Activated CD4-positive, alpha-beta T cell treated with anti-CD3 and anti-CD28 coated beads, Interleukin-2, amount 10 ng/mL, durations not matched to agents 7 days and 5 days (primary cell): Measurements from ENCODE around the gene NDFIP2. TPM values are rescaled to one million over a fixed set of nuclear protein-coding genes. Genes with fewer than 3 reads are reported as not detected.

Experiments used
- CTCF ChIA-PET: fragments of 350-600 bp; sonication (Branson Sonifier 250); formaldehyde crosslinking; loops from one replicate; lab custom pipeline; 2021; ENCODE audit warnings: antibody characterized with exemption; lab: Charles Lee
- POLR2A ChIA-PET: fragments of 350-600 bp; sonication (Branson Sonifier 250); formaldehyde crosslinking; loops from one replicate; lab custom pipeline; 2021; ENCODE audit warnings: antibody characterized with exemption; lab: Charles Lee
- DNase-seq: peaks from one replicate; pipeline ENCODE4 v3.0.0-alpha.2; 2020
- H3K27ac Mint-ChIP-seq: one replicate; pipeline ENCODE4 v1.8.0; 2021; ENCODE audit warnings: mild to moderate bottlenecking, moderate library complexity, mixed read lengths
- H3K27me3 Mint-ChIP-seq: one replicate; pipeline ENCODE4 v1.8.0; 2021; ENCODE audit warnings: mixed read lengths
- H3K36me3 Mint-ChIP-seq: one replicate; pipeline ENCODE4 v1.8.0; 2021; ENCODE audit warnings: low read depth, mixed read lengths
- H3K4me1 Mint-ChIP-seq: one replicate; pipeline ENCODE4 v1.8.0; 2021; ENCODE audit warnings: mixed read lengths
- H3K4me3 Mint-ChIP-seq: one replicate; pipeline ENCODE4 v1.8.0; 2021; ENCODE audit warnings: mild to moderate bottlenecking, moderate library complexity, mixed read lengths
- H3K9me3 Mint-ChIP-seq: one replicate; pipeline ENCODE4 v1.8.0; 2021; ENCODE audit warnings: mixed read lengths
- total RNA-seq, 2 experiments: library from RNA; stranded (reverse); gene quantifications; one replicate each; pipeline ENCODE4 v1.2.3, GENCODE V29; 2021

NDFIP2 gene
- total RNA-seq, 2 experiments from 2014 or later, result 17.8 to 21.2 TPM

DNA sequence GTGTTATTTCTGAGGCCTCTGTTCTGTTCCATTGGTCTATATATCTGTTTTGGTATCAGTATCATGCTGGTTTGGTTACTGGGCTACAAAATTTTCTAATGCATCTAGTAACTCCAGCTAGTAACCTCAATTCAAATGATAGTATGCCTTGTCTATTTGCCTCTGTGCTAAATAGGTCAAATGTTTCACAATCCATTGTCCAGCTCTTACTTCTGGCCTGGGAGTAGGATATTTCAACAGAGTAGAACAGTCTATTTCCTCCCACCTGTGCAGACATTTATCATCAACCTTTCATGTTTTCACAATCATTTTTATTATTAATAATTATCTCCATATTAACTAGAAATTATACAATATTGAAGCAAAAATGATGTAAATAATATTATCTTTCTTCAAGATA is 18.1 kb upstream of the NDFIP2 start:
- ChIA-PET POLR2A (no interaction called here), CTCF (interaction anchor here (1.0 kb wide), 1 partner anchor 11 kb away, joined by 3 read pairs; no protein-coding TSS in a partner anchor)
- DNase-seq, result no peak
- no peak overlapping the region for H3K27ac Mint-ChIP-seq
- H3K9me3 Mint-ChIP-seq, result no peaks in the 10 kb centered on the region
- no peaks in the 10 kb centered on the region for H3K27me3 Mint-ChIP-seq
- no peak overlapping the region for H3K4me3 Mint-ChIP-seq
- H3K36me3 Mint-ChIP-seq, result no peaks in the 10 kb centered on the region
- peaks cover 9% of the 10 kb centered on the region for H3K4me1 Mint-ChIP-seq

DNA sequence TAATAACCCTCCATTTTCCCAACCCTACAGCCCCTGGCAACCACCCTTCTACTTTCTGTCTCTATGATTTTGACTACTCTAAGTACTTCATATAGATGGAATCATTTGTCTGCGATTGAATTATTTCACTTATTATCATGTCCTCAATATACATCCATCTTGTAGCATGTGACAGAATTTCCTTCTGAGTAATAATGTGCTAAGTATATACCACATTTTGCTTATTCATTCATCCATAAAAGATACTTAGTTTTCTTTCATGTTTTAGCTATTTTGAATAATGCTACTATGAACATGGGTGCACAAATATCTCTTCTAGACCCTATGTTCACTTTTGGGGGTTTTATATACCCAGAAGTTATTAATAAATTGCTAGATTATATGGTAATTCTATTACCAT is 17.4 kb upstream of the NDFIP2 start:
- Mint-ChIP-seq H3K9me3 (no peaks in the 10 kb centered on the region), H3K4me3 (no peak overlapping the region), H3K36me3 (no peaks in the 10 kb centered on the region), H3K27me3 (no peaks in the 10 kb centered on the region), H3K4me1 (peaks cover 4% of the 10 kb centered on the region), H3K27ac (no peak overlapping the region)
- no peak for DNase-seq
- POLR2A ChIA-PET, result no interaction called here
- CTCF ChIA-PET, result interaction anchor here (0.6 to 1.0 kb wide), 5 partner anchors 12 to 403 kb away, joined by 3 to 5 read pairs (median 4); partner anchors contain the start of gene NDFIP2

DNA sequence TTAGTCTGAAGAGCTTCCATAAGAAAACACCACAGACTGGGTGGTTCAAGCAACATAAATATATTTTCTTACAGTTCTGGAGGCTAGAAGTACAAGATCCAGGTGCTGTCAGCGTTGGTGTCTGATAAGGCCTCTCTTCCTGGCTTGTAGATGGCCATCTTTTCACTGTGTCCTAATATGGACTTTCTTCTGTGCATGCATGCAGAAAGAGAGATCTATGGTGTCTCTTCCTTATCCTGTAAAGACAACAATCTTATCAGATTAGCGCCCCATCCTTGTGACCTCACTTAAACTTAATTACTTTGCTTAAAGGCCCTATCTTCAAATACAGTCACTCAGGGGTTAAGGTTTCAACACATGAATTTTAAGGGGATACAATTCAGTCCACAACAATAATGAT is 14.1 kb upstream of the NDFIP2 start:
- Mint-ChIP-seq H3K9me3 (no peaks in the 10 kb centered on the region), H3K27me3 (no peaks in the 10 kb centered on the region), H3K4me3 (no peak overlapping the region), H3K36me3 (no peaks in the 10 kb centered on the region), H3K4me1 (peaks cover 2% of the 10 kb centered on the region), H3K27ac (no peak overlapping the region)
- ChIA-PET POLR2A (no interaction called here), CTCF (no interaction called here)
- no peak for DNase-seq

DNA sequence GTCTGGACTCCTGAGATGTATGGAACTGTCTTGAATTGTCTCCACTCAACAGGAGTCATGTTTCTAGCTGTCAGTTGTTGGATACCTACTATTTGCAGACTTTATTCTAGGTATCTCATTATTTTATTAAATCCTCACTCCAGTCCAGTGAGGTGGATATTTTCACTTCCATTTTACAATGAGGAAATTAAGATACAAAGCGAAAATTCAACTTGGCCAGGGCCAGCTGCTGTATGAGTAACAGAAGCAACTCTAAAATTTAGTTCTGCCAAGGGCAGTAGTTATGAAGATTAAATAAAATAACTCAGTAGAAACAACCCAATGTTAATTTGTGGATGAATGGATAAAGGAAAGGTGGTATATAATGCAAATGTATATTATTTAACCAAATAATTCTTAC is 12.6 kb upstream of the NDFIP2 start:
- CTCF ChIA-PET, result interaction anchor here (0.5 kb wide), 2 partner anchors 30 to 505 kb away, joined by 3 to 4 read pairs; no protein-coding TSS in a partner anchor
- H3K9me3 Mint-ChIP-seq, result no peaks in the 10 kb centered on the region
- H3K27me3 Mint-ChIP-seq, result no peaks in the 10 kb centered on the region
- H3K4me1 Mint-ChIP-seq, result peaks cover 2% of the 10 kb centered on the region
- POLR2A ChIA-PET, result no interaction called here
- H3K27ac Mint-ChIP-seq, result no peak overlapping the region
- no peaks in the 10 kb centered on the region for H3K36me3 Mint-ChIP-seq
- H3K4me3 Mint-ChIP-seq, result no peak overlapping the region
- no peak for DNase-seq

DNA sequence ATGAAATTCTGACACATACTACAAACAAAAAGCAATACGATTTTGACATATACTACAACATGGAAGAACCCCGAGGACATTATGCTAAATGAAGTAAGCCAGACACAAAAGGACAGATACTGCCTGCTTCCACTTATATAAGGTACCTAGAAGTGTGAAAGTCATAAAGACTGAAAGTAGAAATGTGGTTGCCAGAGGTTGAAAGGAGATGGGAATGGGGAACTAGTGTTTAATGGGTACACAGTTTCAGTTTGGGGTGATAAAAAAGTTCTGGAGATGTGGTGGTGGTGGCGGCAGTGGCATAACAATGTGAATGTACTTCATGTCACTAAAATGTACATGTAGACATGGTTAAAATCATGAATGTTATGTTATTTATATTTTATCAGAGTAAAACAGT is 12.1 kb upstream of the NDFIP2 start:
- Mint-ChIP-seq H3K4me3 (no peak overlapping the region), H3K36me3 (no peaks in the 10 kb centered on the region), H3K9me3 (no peaks in the 10 kb centered on the region), H3K27ac (no peak overlapping the region), H3K27me3 (no peaks in the 10 kb centered on the region), H3K4me1 (no peaks in the 10 kb centered on the region)
- CTCF ChIA-PET, result interaction anchor here (0.5 to 1.0 kb wide), 4 partner anchors 9 to 504 kb away, joined by 3 to 4 read pairs (median 4); no protein-coding TSS in a partner anchor
- DNase-seq, result no peak
- POLR2A ChIA-PET, result no interaction called here

DNA sequence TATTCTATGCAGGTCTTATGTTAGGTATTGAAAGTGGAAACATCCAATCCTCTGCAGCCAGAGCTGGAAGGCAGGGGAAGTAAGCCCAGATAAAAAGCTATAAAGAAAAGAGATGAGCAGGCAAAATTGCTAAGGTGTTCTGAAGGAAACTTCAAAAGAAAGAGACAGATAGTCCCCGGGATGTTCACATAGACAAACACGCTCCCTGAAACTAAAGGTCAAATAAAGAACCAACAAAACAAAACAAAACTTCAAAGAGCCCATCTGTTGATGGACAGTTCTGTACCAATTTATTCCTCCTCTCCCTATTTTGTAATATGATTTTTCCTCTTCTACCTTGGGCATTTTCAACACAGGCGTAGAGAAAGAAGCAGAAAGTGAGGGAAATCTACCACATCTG is 11.3 kb upstream of the NDFIP2 start:
- DNase-seq, result no peak
- CTCF ChIA-PET, result interaction anchor here (0.7 to 1.0 kb wide), 2 partner anchors 10 to 24 kb away, joined by 3 to 4 read pairs; no protein-coding TSS in a partner anchor
- POLR2A ChIA-PET, result no interaction called here
- no peaks in the 10 kb centered on the region for H3K27me3 Mint-ChIP-seq
- no peak overlapping the region for H3K4me3 Mint-ChIP-seq
- H3K9me3 Mint-ChIP-seq, result peaks cover 3% of the 10 kb centered on the region
- peaks cover 4% of the 10 kb centered on the region for H3K36me3 Mint-ChIP-seq
- H3K4me1 Mint-ChIP-seq, result no peaks in the 10 kb centered on the region
- no peak overlapping the region for H3K27ac Mint-ChIP-seq

DNA sequence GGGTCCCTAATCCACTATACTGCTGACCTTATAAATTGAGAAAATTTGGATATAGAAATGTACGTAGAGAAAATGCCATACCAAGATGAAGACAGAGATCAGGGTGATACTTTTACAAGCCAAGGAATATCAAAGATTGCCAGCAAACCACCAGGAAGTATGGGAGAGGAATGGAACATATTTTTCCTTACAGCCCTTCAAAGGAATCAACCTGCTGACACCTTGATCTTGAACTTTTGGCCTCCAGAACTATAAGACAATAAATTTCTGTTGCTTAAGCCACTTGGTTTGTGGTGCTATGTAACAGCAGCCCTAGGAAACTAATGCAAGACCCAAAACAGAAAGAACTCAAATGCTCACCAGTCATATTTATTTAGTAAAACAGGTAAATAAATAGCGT is 10.3 kb upstream of the NDFIP2 start:
- no peak for DNase-seq
- Mint-ChIP-seq H3K27me3 (no peaks in the 10 kb centered on the region), H3K4me3 (no peak overlapping the region), H3K27ac (no peak overlapping the region), H3K9me3 (peaks cover 3% of the 10 kb centered on the region), H3K36me3 (peaks cover 4% of the 10 kb centered on the region), H3K4me1 (no peaks in the 10 kb centered on the region)
- CTCF ChIA-PET, result interaction anchor here (1.3 kb wide), 1 partner anchor 12 kb away, joined by 4 read pairs; no protein-coding TSS in a partner anchor
- POLR2A ChIA-PET, result no interaction called here

DNA sequence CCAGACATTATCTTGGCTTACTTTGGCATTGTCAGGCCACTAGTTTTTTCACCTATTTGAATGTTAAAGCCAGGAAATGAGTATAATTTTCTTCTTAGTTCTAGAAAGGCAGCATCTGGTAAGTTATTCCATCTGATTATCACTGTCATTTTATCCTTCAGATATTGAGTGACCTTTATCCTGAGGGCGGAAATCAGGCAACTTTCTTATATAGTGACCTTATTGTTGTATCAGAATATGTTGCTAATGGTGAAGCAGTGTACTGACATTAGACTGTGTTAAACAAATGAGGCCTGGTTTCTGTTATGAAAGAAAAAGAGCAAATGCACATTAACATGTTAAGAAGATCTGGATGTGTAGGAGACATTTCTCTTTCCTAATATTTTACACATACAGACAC is 5.4 kb upstream of the NDFIP2 start:
- Mint-ChIP-seq H3K9me3 (peaks cover 3% of the 10 kb centered on the region), H3K4me1 (peaks cover 9% of the 10 kb centered on the region), H3K27me3 (peaks cover 26% of the 10 kb centered on the region), H3K27ac (no peak overlapping the region), H3K4me3 (no peak overlapping the region), H3K36me3 (peaks cover 4% of the 10 kb centered on the region)
- ChIA-PET CTCF (no interaction called here), POLR2A (no interaction called here)
- no peak for DNase-seq

DNA sequence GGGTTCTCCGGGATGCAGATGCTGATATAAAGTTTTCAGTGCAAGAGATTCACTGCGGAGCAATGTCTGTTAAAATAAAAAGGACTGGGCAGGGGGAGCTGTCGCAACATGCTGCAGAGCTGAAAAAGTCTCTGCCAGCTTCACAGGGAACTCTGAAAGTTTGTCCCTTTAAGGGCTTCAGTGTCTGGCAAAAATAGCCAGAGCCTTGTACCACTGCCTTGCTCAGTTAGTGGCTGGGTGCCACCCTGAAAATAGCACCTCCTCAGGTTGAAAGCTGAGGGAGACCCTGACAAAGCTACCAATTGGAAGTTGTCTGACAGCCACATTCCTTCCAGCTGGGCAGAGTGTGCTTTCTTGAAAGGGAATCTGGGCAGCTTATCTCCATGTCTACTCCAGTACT is 3.0 kb upstream of the NDFIP2 start:
- Mint-ChIP-seq H3K27ac (no peak overlapping the region), H3K4me1 (peaks cover 24% of the 10 kb centered on the region), H3K4me3 (no peak overlapping the region), H3K9me3 (peaks cover 3% of the 10 kb centered on the region), H3K36me3 (peaks cover 4% of the 10 kb centered on the region), H3K27me3 (peaks cover 34% of the 10 kb centered on the region)
- POLR2A ChIA-PET, result no interaction called here
- CTCF ChIA-PET, result interaction anchor here (1.0 to 1.4 kb wide), 6 partner anchors 12 to 54 kb away, joined by 4 to 6 read pairs (median 4); no protein-coding TSS in a partner anchor
- DNase-seq, result no peak

DNA sequence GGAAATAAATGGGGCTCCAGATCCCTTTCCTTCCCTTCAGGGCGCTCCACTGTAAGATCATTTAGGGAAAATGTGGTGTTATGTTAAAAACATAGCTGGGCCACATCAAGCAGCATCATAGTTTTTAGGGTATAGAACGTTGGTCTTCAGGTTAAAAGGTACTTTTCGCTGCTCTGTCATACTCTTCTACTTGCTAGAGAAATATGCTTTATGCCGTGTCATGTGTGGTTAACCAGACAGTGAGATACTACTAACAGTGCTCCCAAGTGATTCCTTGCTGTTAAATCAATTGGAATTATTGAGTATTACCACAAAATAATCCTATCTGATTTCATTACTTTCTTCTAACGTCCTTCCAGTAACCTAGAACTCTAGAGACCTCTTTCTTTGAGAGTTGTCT is 1.1 kb upstream of the NDFIP2 start:
- Mint-ChIP-seq H3K36me3 (no peaks in the 10 kb centered on the region), H3K27me3 (peaks cover 34% of the 10 kb centered on the region), H3K4me1 (peaks cover 40% of the 10 kb centered on the region), H3K9me3 (no peaks in the 10 kb centered on the region), H3K27ac (no peak overlapping the region), H3K4me3 (no peak overlapping the region)
- DNase-seq, result no peak
- CTCF ChIA-PET, result interaction anchor here (0.9 to 2.2 kb wide), 3 partner anchors 8 to 36 kb away, joined by 3 to 10 read pairs (median 4); no protein-coding TSS in a partner anchor
- POLR2A ChIA-PET, result no interaction called here

DNA sequence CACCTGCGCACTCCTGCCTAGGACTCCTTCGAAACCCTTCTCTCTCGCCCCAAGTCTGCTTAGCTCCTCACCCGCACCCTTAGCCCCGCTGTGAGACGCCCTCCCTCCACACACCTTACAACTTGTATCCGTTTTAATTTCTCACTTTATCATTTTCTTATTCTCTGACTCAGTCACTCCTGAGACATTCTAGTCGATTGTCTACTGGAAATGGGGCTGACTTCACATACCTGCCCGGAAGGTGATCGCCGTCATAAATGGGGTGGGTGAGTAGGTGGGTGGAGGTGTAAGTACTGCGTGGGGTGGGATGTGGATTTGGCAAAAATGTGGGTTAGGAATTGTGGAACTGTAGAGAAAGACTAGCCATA is 714 bp downstream of the NDFIP2 start:
- no peaks in the 10 kb centered on the region for H3K9me3 Mint-ChIP-seq
- peaks cover 58% of the 10 kb centered on the region for H3K4me1 Mint-ChIP-seq
- peaks cover 2% of the 10 kb centered on the region for H3K36me3 Mint-ChIP-seq
- DNase-seq, result no peak
- H3K4me3 Mint-ChIP-seq, result peak overlapping the region; percentile 81
- peaks cover 34% of the 10 kb centered on the region for H3K27me3 Mint-ChIP-seq
- peak overlapping the region; percentile 85 for H3K27ac Mint-ChIP-seq
- ChIA-PET POLR2A (interaction anchor here (1.0 to 1.6 kb wide), 4 partner anchors 9 to 78 kb away, joined by 3 to 5 read pairs (median 4); no protein-coding TSS in a partner anchor), CTCF (interaction anchor here (0.7 to 2.2 kb wide), 21 partner anchors 10 to 290 kb away, joined by 3 to 10 read pairs (median 4); no protein-coding TSS in a partner anchor)

DNA sequence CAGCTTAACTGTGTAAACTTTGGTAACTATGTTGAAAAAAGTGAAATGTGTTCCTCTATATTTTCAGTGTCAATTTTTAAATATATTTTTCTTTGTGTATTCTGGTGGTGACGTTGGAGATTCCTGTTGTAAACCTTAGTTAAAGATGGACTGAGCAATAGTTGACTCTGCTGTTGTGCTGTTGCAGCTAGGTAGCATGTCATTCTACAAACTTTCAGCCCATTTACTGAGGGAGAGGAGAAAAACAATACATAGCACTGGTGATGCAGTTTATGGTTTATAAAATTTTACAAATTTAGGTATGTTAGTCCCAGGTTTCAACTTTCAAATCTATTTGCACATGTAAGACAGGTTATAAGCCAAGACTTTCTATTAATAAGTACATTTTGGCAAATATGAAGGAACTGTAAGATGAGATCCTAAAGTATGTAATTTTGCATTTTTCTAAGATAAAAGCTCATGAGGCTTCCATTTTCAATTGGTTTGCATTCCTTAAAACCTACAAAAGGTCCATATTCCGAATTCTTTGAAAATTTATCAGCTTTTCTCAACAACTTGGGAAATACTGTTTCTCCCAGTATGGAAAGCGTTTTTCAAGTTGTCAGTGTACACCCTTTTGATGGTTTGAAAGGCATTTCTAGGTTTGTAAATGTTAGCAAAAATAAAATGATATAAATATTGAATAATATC is 1.5 kb downstream of the NDFIP2 start:
- CTCF ChIA-PET, result interaction anchor here (0.8 to 2.5 kb wide), 6 partner anchors 12 to 61 kb away, joined by 3 to 8 read pairs (median 4); no protein-coding TSS in a partner anchor
- POLR2A ChIA-PET, result interaction anchor here (0.6 to 1.6 kb wide), 5 partner anchors 8 to 79 kb away, joined by 3 to 5 read pairs (median 3); no protein-coding TSS in a partner anchor
- peaks cover 31% of the 10 kb centered on the region for H3K27me3 Mint-ChIP-seq
- peaks cover 2% of the 10 kb centered on the region for H3K36me3 Mint-ChIP-seq
- H3K4me3 Mint-ChIP-seq, result peak overlapping the region; percentile 81
- peak overlapping the region; percentile 85 for H3K27ac Mint-ChIP-seq
- H3K9me3 Mint-ChIP-seq, result no peaks in the 10 kb centered on the region
- H3K4me1 Mint-ChIP-seq, result peaks cover 66% of the 10 kb centered on the region
- DNase-seq, result no peak
